KMS-11 (cell line): Measurements from ENCODE around the gene UGT2A3.

ENCODE experiments used
- H2AFZ ChIP-seq: fragments of 200-600 bp; sonication (generic); 2 replicates; pipeline ENCODE4 v1.6.1; 2016; ENCODE audit warnings: antibody characterized with exemption, mixed run types, low read depth
- H3K27ac ChIP-seq: fragments of 200-600 bp; sonication (generic); 2 replicates; pipeline ENCODE4 v1.6.1; 2016; ENCODE audit warnings: mild to moderate bottlenecking, mixed run types
- H3K27me3 ChIP-seq: fragments of 200-600 bp; sonication (generic); 2 replicates; pipeline ENCODE4 v1.6.1; 2017; ENCODE audit warnings: mild to moderate bottlenecking, low read depth, mixed run types, moderate library complexity; ENCODE audit not compliant: insufficient read depth
- H3K36me3 ChIP-seq: fragments of 200-600 bp; sonication (generic); 2 replicates; pipeline ENCODE4 v1.6.1; 2017; ENCODE audit warnings: mild to moderate bottlenecking, mixed run types; ENCODE audit not compliant: insufficient read depth
- H3K4me1 ChIP-seq: fragments of 200-600 bp; sonication (generic); 2 replicates; pipeline ENCODE4 v1.6.1; 2016; ENCODE audit warnings: mild to moderate bottlenecking, low read depth, mixed run types; ENCODE audit not compliant: poor library complexity, severe bottlenecking
- H3K4me2 ChIP-seq: fragments of 200-600 bp; sonication (generic); 2 replicates; pipeline ENCODE4 v1.7.0; 2016; ENCODE audit warnings: mild to moderate bottlenecking, mixed run types
- H3K4me3 ChIP-seq: fragments of 200-600 bp; sonication (generic); IDR thresholded peaks from 2 replicates; pipeline ENCODE4 v1.6.1; 2017; ENCODE audit warnings: low read depth, low read length, mixed read lengths; ENCODE audit not compliant: insufficient read depth
- H3K79me2 ChIP-seq: fragments of 200-600 bp; sonication (generic); 2 replicates; pipeline ENCODE4 v1.6.1; 2016; ENCODE audit warnings: low read depth, mixed run types; ENCODE audit not compliant: insufficient read depth
- H3K9ac ChIP-seq: fragments of 200-600 bp; sonication (generic); 2 replicates; pipeline ENCODE4 v1.6.1; 2016; ENCODE audit warnings: mild to moderate bottlenecking, mixed run types
- H4K20me1 ChIP-seq: fragments of 200-600 bp; sonication (generic); 2 replicates; pipeline ENCODE4 v1.6.1; 2016; ENCODE audit warnings: mild to moderate bottlenecking, mixed run types; ENCODE audit not compliant: insufficient read depth
- TF ChIP-seq, protein P1 (sequence below): fragments of 200-600 bp; sonication (generic); conservative IDR thresholded peaks from 2 replicates; pipeline ENCODE4 v1.6.1; 2017; ENCODE audit warnings: low read depth, mild to moderate bottlenecking, antibody characterized with exemption, low read length, moderate library complexity, mixed read lengths

Gene UGT2A3

DNA sequence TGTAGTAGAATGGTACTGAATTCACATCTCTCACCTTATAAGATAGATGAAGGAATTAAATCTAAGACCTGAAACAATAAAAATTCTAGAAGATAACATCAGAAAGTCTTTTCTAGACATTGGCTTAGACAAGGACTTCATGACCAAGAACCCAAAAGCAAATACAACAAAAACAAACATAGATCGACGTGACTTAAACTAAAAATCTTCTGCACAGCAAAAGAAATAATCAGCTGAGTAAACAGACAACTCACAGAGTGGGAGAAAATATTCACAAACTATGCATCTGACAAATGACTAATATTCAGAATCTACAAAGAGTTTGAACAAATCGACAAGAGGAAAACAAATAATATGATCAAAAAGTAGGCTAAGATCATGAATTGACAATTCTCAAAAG is 38.8 kb downstream of the UGT2A3 start:
- Histone ChIP-seq H4K20me1 (no peaks in the 10 kb centered on the region), H3K4me2 (no peak overlapping the region), H3K36me3 (no peaks in the 10 kb centered on the region), H3K79me2 (no peaks in the 10 kb centered on the region), H3K27me3 (no peaks in the 10 kb centered on the region), H3K4me1 (no peaks in the 10 kb centered on the region), H3K9ac (no peak overlapping the region), H3K4me3 (no peak overlapping the region), H3K27ac (no peak overlapping the region), H2AFZ (no peak overlapping the region)
- TF ChIP-seq, protein P1, sequence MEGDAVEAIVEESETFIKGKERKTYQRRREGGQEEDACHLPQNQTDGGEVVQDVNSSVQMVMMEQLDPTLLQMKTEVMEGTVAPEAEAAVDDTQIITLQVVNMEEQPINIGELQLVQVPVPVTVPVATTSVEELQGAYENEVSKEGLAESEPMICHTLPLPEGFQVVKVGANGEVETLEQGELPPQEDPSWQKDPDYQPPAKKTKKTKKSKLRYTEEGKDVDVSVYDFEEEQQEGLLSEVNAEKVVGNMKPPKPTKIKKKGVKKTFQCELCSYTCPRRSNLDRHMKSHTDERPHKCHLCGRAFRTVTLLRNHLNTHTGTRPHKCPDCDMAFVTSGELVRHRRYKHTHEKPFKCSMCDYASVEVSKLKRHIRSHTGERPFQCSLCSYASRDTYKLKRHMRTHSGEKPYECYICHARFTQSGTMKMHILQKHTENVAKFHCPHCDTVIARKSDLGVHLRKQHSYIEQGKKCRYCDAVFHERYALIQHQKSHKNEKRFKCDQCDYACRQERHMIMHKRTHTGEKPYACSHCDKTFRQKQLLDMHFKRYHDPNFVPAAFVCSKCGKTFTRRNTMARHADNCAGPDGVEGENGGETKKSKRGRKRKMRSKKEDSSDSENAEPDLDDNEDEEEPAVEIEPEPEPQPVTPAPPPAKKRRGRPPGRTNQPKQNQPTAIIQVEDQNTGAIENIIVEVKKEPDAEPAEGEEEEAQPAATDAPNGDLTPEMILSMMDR, result no peak

DNA sequence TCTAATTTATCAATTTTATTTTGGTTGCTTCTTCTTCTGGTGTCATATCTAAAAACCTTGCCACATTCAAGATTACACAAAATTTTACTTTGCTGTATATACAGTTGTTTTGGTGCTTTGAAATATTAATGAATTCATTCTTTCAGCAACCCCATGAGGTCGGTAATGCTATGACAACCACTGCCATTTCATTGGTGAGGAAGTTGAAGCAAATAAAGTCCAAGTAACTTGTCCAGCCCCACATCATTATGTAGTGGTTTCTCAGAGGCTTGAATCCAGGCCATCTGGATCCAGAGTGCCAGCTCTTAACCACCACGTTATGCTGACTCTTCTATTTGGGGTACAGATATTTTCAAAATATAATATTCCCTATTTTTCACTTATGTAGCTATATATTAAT is 42.2 kb downstream of the UGT2A3 start:
- no peaks in the 10 kb centered on the region for H3K79me2 ChIP-seq
- no peaks in the 10 kb centered on the region for H3K4me1 ChIP-seq
- no peak overlapping the region for H3K27ac ChIP-seq
- H4K20me1 ChIP-seq, result no peaks in the 10 kb centered on the region
- TF ChIP-seq, protein P1, result no peak
- no peak overlapping the region for H3K4me3 ChIP-seq
- no peaks in the 10 kb centered on the region for H3K36me3 ChIP-seq
- no peaks in the 10 kb centered on the region for H3K27me3 ChIP-seq
- H3K4me2 ChIP-seq, result no peak overlapping the region
- H3K9ac ChIP-seq, result no peak overlapping the region
- H2AFZ ChIP-seq, result no peak overlapping the region

DNA sequence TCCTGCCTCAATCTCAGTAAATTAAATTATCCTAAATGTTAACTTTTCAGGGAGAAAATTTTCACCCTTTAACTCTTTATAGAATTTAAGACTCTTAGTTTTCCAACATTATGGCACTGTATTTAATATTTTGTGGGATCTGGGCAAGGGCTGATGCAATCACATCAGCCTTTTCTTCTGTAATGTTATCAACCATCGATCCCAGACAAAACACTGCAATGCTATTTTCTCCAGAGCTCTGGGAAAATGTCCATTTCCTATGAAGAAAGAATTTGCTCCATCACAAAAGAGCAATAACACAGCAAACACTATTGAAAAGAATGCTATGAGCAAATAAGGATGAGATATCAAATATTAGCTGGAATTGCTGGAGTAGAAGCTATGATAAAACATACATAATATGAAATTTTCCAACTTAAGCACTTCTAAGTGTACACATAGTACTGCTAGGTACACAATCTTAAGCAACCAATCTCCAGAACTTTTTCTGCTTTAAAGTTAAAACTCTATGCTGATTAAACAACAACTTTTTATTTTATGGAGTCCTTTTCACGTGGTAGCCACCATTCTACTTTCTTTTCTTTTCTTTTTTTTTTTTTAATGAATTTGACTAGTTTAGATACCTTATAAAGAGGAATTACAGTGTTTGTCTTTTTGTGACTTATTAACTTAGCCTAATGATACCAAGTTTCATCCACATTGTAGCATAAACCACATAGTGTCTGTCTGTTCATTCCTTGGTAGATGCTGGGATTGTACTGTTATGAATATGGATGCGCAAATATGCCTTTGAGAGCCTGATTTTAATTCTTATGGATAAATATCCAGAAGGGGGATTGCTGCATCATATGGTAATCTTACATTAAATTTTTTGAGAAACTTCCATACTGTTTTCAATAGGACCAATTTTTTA is 43.6 kb downstream of the UGT2A3 start:
- no peaks in the 10 kb centered on the region for H3K27me3 ChIP-seq
- H3K4me2 ChIP-seq, result no peak overlapping the region
- no peak overlapping the region for H3K27ac ChIP-seq
- H3K9ac ChIP-seq, result no peak overlapping the region
- no peaks in the 10 kb centered on the region for H3K36me3 ChIP-seq
- H4K20me1 ChIP-seq, result no peaks in the 10 kb centered on the region
- H3K4me3 ChIP-seq, result no peak overlapping the region
- no peaks in the 10 kb centered on the region for H3K4me1 ChIP-seq
- H3K79me2 ChIP-seq, result no peaks in the 10 kb centered on the region
- TF ChIP-seq, protein P1, result no peak
- no peak overlapping the region for H2AFZ ChIP-seq

DNA sequence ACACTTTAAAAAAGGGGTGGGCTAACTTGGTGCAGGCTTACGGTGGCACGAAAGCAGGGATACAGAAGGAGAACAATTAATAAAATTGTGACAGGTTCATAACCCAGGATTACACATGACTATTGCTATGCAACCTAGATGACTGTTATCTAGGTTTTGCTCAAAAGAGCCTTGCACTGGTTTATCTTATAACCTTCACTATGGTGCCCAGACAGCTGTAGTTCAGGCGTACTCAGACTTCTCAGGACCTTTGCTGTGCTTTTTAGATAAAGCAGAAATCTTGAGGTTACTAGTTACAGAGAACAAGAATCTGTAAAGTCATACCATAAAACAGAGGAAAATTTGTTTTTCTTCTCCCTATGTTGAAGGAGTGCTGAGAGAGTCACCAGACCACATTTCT is 44.4 kb downstream of the UGT2A3 start:
- Histone ChIP-seq H3K4me3 (no peak overlapping the region), H3K27ac (no peak overlapping the region), H3K9ac (no peak overlapping the region), H2AFZ (no peak overlapping the region), H3K36me3 (no peaks in the 10 kb centered on the region), H3K27me3 (no peaks in the 10 kb centered on the region), H3K4me1 (no peaks in the 10 kb centered on the region), H3K79me2 (no peaks in the 10 kb centered on the region), H4K20me1 (no peaks in the 10 kb centered on the region), H3K4me2 (no peak overlapping the region)
- TF ChIP-seq, protein P1, result no peak
